ENCODE results near the gene PARP3.

PARP3 gene

GRCh38 chr3:51949121-51949520, 7.0 kb downstream of the PARP3 start:
- no peak for DNase-seq

GRCh38 chr3:51950899-51951298, 8.7 kb downstream of the PARP3 start:
- DNase-seq = no peak

GRCh38 chr3:51953445-51953844, 11.3 kb downstream of the PARP3 start:
- no peak for DNase-seq

- no peak for DNase-seq
These were observed 11.9 kb downstream of the PARP3 start for GRCh38 chr3:51954105-51954504.

GRCh38 chr3:51954713-51955112, 12.6 kb downstream of the PARP3 start:
- no peak for DNase-seq

GRCh38 chr3:51955175-51955892, 13.2 kb downstream of the PARP3 start, which contains the start of gene GPR62:
GPR62 (plus strand) TSS chr3:51955381; CDS start chr3:51955653, 272 bp downstream.
- DNase-seq = no peak

- no peak for DNase-seq
These were observed 14.0 kb downstream of the PARP3 start for GRCh38 chr3:51955893-51956770.

GRCh38 chr3:51957520-51958205, 15.5 kb downstream of the PARP3 start:
- DNase-seq = no peak

GRCh38 chr3:51958603-51959521, 16.7 kb downstream of the PARP3 start:
- DNase-seq = no peak

- no peak for DNase-seq
These were observed 17.5 kb downstream of the PARP3 start for GRCh38 chr3:51959651-51960050.

- DNase-seq = no peak
These were observed 18.2 kb downstream of the PARP3 start for GRCh38 chr3:51960386-51960785.

- no peak for DNase-seq
These were observed 18.8 kb downstream of the PARP3 start for GRCh38 chr3:51961011-51961410.

GRCh38 chr3:51961602-51962569, 19.7 kb downstream of the PARP3 start:
- DNase-seq = no peak

- no peak for DNase-seq
These were observed 20.8 kb downstream of the PARP3 start for GRCh38 chr3:51962854-51963530.

- no peak for DNase-seq
These were observed 21.8 kb downstream of the PARP3 start for GRCh38 chr3:51963951-51964451.

- DNase-seq = no peak
These were observed 22.4 kb downstream of the PARP3 start for GRCh38 chr3:51964521-51964920.

GRCh38 chr3:51966016-51966415, 23.9 kb downstream of the PARP3 start:
- DNase-seq = no peak

- no peak for DNase-seq
These were observed 24.3 kb downstream of the PARP3 start for GRCh38 chr3:51966486-51966885.

- no peak for DNase-seq
These were observed 24.8 kb downstream of the PARP3 start for GRCh38 chr3:51966922-51967383.

All from bone marrow (tissue), 2 donors.